GM19467 (cell line): Measurements from ENCODE around the gene BCAR3.

Experiments
- ATAC-seq: cut with Tn5 transposase; IDR thresholded peaks from one replicate; pipeline ENCODE4 v1.9.1; 2021; ENCODE audit warnings: mild to moderate bottlenecking, moderate library complexity; ENCODE audit not compliant: unreplicated experiment

The BCAR3 gene

DNA sequence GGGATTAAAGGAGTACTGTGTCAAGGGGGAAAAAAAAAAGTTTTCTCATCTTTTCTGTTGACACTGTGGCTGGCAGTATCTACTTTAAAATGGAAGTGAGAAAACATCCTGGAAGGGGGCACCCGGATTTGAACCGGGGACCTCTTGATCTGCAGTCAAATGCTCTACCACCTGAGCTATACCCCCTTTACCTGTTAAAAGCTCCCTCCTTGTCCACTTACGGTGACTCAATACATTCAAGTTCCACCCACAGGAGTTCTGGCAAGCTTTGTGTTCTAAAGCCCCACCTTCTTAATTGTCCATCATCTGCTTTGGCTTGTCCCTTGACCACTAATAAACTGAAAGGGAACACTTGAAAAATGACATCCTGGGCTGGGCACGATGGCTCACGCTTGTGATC is 165.5 kb downstream of the BCAR3 start:
- no peak for ATAC-seq
